HEK293 (cell line): ENCODE measurements around the gene CDR2L.
A peak's percentile ranks its signal among the peaks of the same experiment; 100 is the strongest.

Experiments used
- EGR2 ChIP-seq: fragments of 450-650 bp; formaldehyde crosslinking; IDR thresholded peaks from 2 replicates; pipeline ENCODE4 v1.5.1; 2016; ENCODE audit warnings: low read depth, missing biosample characterization, missing genetic modification characterization
- PRDM4 ChIP-seq: fragments of 450-650 bp; formaldehyde crosslinking; IDR thresholded peaks from 2 replicates; pipeline ENCODE4 v1.5.1; 2017; ENCODE audit warnings: missing biosample characterization, missing genetic modification characterization
- SCRT1 ChIP-seq: fragments of 450-650 bp; formaldehyde crosslinking; IDR thresholded peaks from 2 replicates; pipeline ENCODE4 v1.5.1; 2016; ENCODE audit warnings: missing biosample characterization, missing genetic modification characterization, borderline replicate concordance
- ZBTB21 ChIP-seq: fragments of 450-650 bp; formaldehyde crosslinking; IDR thresholded peaks from 2 replicates; pipeline ENCODE4 v1.5.1; 2017; ENCODE audit warnings: missing biosample characterization, missing genetic modification characterization
- ZBTB7A ChIP-seq: fragments of 450-650 bp; formaldehyde crosslinking; IDR thresholded peaks from 2 replicates; pipeline ENCODE4 v1.5.1; 2016; ENCODE audit warnings: low read depth, missing biosample characterization, missing genetic modification characterization
- ZFHX2 ChIP-seq: fragments of 450-650 bp; formaldehyde crosslinking; conservative IDR thresholded peaks from 2 replicates; pipeline ENCODE4 v1.5.1; 2016; ENCODE audit warnings: missing biosample characterization, missing genetic modification characterization
- ZFP37 ChIP-seq: fragments of 450-650 bp; formaldehyde crosslinking; IDR thresholded peaks from 2 replicates; pipeline ENCODE4 v1.5.1; 2016; ENCODE audit warnings: missing biosample characterization, missing genetic modification characterization
- ZNF184 ChIP-seq: fragments of 450-650 bp; IDR thresholded peaks from 2 replicates; pipeline ENCODE4 v1.5.1; 2018; ENCODE audit warnings: missing biosample characterization, mild to moderate bottlenecking, missing genetic modification characterization
- ZNF23 ChIP-seq: fragments of 450-650 bp; formaldehyde crosslinking; IDR thresholded peaks from 2 replicates; pipeline ENCODE4 v1.5.1; 2016; ENCODE audit warnings: missing biosample characterization, missing genetic modification characterization, borderline replicate concordance
- ZNF26 ChIP-seq: fragments of 450-650 bp; formaldehyde crosslinking; IDR thresholded peaks from 2 replicates; pipeline ENCODE4 v1.5.1; 2016; ENCODE audit warnings: missing biosample characterization, missing genetic modification characterization
- ZNF335 ChIP-seq: fragments of 450-650 bp; formaldehyde crosslinking; conservative IDR thresholded peaks from 2 replicates; pipeline ENCODE4 v1.5.1; 2016; ENCODE audit warnings: missing biosample characterization, missing genetic modification characterization
- ZNF341 ChIP-seq: fragments of 450-650 bp; formaldehyde crosslinking; IDR thresholded peaks from 2 replicates; pipeline ENCODE4; 2016; ENCODE audit warnings: low read depth, missing biosample characterization, missing genetic modification characterization
- ZNF354C ChIP-seq: fragments of 450-650 bp; formaldehyde crosslinking; IDR thresholded peaks from 2 replicates; pipeline ENCODE4 v1.5.1; 2016; ENCODE audit warnings: missing biosample characterization, missing genetic modification characterization, low read depth, borderline replicate concordance
- ZNF501 ChIP-seq: fragments of 450-650 bp; formaldehyde crosslinking; IDR thresholded peaks from 2 replicates; pipeline ENCODE4 v1.5.1; 2016; ENCODE audit warnings: missing biosample characterization, missing genetic modification characterization
- ZNF549 ChIP-seq: fragments of 450-650 bp; IDR thresholded peaks from 2 replicates; pipeline ENCODE4 v1.5.1; 2018; ENCODE audit warnings: missing biosample characterization, missing genetic modification characterization, mild to moderate bottlenecking, inconsistent platforms, moderate library complexity
- ZNF560 ChIP-seq: fragments of 450-650 bp; formaldehyde crosslinking; IDR thresholded peaks from 2 replicates; pipeline ENCODE4 v1.5.1; 2017; ENCODE audit warnings: missing biosample characterization, missing genetic modification characterization, borderline replicate concordance
- ZNF645 ChIP-seq: fragments of 450-650 bp; formaldehyde crosslinking; IDR thresholded peaks from 2 replicates; pipeline ENCODE4; 2016; ENCODE audit warnings: missing biosample characterization, missing genetic modification characterization
- ZNF76 ChIP-seq: fragments of 450-650 bp; formaldehyde crosslinking; IDR thresholded peaks from 2 replicates; pipeline ENCODE4; 2016; ENCODE audit warnings: low read depth, missing biosample characterization, missing genetic modification characterization, borderline replicate concordance
- TF ChIP-seq, protein P1 (sequence below): fragments of 450-650 bp; formaldehyde crosslinking; IDR thresholded peaks from 2 replicates; pipeline ENCODE4 v1.5.1; 2016; ENCODE audit warnings: missing biosample characterization, missing genetic modification characterization, low read depth
- TF ChIP-seq, protein P2 (sequence below): fragments of 450-650 bp; formaldehyde crosslinking; IDR thresholded peaks from 2 replicates; pipeline ENCODE4 v1.5.1; 2016; ENCODE audit warnings: missing biosample characterization, missing genetic modification characterization
- TF ChIP-seq, protein P3 (sequence below): fragments of 450-650 bp; formaldehyde crosslinking; IDR thresholded peaks from 2 replicates; pipeline ENCODE4 v1.5.1; 2016; ENCODE audit warnings: missing biosample characterization, missing genetic modification characterization
- TF ChIP-seq, protein P4 (sequence below): fragments of 450-650 bp; formaldehyde crosslinking; IDR thresholded peaks from 2 replicates; pipeline ENCODE4 v1.5.1; 2016; ENCODE audit warnings: missing biosample characterization, missing genetic modification characterization, borderline replicate concordance

The CDR2L gene

DNA sequence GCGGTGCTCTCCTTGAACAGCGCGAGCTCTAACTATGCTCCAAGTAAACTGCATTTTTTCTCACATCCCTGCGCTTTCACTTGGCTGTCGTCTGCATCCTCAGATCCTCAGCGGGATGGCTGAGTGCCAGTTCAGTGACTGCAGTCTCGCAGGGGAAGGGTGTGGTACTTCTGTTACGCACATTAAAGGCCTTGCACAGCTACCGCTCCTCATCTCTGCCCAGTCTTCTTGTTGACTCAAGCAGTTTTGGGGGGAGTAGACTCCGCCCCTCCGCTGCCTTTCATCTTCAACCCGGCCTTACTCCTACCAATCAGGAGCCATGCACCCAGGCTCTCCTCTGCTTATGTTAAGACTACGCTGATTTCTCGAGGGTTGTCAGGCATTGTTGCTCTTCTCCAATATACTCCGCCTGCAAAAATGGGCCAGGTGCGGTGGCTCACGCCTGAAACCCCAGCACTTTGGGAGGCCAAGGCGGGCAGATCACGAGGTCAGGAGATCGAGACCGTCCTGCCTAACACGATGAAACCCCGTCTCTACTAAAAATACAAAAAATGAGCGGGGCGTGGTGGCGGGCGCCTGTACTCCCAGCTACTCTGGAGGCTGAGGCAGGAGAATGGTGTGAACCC is 49.3 kb downstream of the CDR2L start (continued):
- TF ChIP-seq, protein P1, sequence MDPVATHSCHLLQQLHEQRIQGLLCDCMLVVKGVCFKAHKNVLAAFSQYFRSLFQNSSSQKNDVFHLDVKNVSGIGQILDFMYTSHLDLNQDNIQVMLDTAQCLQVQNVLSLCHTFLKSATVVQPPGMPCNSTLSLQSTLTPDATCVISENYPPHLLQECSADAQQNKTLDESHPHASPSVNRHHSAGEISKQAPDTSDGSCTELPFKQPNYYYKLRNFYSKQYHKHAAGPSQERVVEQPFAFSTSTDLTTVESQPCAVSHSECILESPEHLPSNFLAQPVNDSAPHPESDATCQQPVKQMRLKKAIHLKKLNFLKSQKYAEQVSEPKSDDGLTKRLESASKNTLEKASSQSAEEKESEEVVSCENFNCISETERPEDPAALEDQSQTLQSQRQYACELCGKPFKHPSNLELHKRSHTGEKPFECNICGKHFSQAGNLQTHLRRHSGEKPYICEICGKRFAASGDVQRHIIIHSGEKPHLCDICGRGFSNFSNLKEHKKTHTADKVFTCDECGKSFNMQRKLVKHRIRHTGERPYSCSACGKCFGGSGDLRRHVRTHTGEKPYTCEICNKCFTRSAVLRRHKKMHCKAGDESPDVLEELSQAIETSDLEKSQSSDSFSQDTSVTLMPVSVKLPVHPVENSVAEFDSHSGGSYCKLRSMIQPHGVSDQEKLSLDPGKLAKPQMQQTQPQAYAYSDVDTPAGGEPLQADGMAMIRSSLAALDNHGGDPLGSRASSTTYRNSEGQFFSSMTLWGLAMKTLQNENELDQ (tag by site-specific recombination), result no peak
- TF ChIP-seq ZNF335, result no peak; the same call in none of the 2 replicates
- TF ChIP-seq, protein P2, sequence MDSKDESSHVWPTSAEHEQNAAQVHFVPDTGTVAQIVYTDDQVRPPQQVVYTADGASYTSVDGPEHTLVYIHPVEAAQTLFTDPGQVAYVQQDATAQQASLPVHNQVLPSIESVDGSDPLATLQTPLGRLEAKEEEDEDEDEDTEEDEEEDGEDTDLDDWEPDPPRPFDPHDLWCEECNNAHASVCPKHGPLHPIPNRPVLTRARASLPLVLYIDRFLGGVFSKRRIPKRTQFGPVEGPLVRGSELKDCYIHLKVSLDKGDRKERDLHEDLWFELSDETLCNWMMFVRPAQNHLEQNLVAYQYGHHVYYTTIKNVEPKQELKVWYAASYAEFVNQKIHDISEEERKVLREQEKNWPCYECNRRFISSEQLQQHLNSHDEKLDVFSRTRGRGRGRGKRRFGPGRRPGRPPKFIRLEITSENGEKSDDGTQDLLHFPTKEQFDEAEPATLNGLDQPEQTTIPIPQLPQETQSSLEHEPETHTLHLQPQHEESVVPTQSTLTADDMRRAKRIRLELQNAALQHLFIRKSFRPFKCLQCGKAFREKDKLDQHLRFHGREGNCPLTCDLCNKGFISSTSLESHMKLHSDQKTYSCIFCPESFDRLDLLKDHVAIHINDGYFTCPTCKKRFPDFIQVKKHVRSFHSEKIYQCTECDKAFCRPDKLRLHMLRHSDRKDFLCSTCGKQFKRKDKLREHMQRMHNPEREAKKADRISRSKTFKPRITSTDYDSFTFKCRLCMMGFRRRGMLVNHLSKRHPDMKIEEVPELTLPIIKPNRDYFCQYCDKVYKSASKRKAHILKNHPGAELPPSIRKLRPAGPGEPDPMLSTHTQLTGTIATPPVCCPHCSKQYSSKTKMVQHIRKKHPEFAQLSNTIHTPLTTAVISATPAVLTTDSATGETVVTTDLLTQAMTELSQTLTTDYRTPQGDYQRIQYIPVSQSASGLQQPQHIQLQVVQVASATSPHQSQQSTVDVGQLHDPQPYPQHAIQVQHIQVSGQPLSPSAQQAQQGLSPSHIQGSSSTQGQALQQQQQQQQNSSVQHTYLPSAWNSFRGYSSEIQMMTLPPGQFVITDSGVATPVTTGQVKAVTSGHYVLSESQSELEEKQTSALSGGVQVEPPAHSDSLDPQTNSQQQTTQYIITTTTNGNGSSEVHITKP (tag by site-specific recombination), result peak; percentile 84
- no peak for TF ChIP-seq ZBTB21
- TF ChIP-seq ZFP37 (tag by site-specific recombination), result no peak
- TF ChIP-seq ZFHX2 (tag by site-specific recombination), result no peak
- TF ChIP-seq ZNF549 (tag by site-specific recombination), result no peak
- no peak for TF ChIP-seq ZNF23 (tag by site-specific recombination)
- TF ChIP-seq ZNF341 (tag by site-specific recombination), result peak; percentile 39; the same call in 1 of the 2 replicates
- no peak for TF ChIP-seq ZNF76 (tag by site-specific recombination)
- TF ChIP-seq ZNF184 (tag by site-specific recombination), result no peak
- TF ChIP-seq, protein P3, sequence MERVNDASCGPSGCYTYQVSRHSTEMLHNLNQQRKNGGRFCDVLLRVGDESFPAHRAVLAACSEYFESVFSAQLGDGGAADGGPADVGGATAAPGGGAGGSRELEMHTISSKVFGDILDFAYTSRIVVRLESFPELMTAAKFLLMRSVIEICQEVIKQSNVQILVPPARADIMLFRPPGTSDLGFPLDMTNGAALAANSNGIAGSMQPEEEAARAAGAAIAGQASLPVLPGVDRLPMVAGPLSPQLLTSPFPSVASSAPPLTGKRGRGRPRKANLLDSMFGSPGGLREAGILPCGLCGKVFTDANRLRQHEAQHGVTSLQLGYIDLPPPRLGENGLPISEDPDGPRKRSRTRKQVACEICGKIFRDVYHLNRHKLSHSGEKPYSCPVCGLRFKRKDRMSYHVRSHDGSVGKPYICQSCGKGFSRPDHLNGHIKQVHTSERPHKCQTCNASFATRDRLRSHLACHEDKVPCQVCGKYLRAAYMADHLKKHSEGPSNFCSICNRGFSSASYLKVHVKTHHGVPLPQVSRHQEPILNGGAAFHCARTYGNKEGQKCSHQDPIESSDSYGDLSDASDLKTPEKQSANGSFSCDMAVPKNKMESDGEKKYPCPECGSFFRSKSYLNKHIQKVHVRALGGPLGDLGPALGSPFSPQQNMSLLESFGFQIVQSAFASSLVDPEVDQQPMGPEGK, result peak; percentile 93
- TF ChIP-seq ZBTB7A (tag by site-specific recombination), result no peak
- no peak for TF ChIP-seq ZNF354C (tag by site-specific recombination)
- TF ChIP-seq ZNF501 (tag by site-specific recombination), result no peak
- TF ChIP-seq ZNF26, result no peak
- TF ChIP-seq, protein P4, sequence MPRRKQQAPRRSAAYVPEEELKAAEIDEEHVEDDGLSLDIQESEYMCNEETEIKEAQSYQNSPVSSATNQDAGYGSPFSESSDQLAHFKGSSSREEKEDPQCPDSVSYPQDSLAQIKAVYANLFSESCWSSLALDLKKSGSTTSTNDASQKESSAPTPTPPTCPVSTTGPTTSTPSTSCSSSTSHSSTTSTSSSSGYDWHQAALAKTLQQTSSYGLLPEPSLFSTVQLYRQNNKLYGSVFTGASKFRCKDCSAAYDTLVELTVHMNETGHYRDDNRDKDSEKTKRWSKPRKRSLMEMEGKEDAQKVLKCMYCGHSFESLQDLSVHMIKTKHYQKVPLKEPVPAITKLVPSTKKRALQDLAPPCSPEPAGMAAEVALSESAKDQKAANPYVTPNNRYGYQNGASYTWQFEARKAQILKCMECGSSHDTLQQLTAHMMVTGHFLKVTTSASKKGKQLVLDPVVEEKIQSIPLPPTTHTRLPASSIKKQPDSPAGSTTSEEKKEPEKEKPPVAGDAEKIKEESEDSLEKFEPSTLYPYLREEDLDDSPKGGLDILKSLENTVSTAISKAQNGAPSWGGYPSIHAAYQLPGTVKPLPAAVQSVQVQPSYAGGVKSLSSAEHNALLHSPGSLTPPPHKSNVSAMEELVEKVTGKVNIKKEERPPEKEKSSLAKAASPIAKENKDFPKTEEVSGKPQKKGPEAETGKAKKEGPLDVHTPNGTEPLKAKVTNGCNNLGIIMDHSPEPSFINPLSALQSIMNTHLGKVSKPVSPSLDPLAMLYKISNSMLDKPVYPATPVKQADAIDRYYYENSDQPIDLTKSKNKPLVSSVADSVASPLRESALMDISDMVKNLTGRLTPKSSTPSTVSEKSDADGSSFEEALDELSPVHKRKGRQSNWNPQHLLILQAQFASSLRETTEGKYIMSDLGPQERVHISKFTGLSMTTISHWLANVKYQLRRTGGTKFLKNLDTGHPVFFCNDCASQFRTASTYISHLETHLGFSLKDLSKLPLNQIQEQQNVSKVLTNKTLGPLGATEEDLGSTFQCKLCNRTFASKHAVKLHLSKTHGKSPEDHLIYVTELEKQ (tag by site-specific recombination), result no peak
- no peak for TF ChIP-seq EGR2
- no peak for TF ChIP-seq SCRT1 (tag by site-specific recombination)
- no peak for TF ChIP-seq ZNF560 (tag by site-specific recombination)
- TF ChIP-seq ZNF645 (tag by site-specific recombination), result no peak
- TF ChIP-seq PRDM4, result no peak
